ENCODE data around the gene KCNK10.

DNA sequence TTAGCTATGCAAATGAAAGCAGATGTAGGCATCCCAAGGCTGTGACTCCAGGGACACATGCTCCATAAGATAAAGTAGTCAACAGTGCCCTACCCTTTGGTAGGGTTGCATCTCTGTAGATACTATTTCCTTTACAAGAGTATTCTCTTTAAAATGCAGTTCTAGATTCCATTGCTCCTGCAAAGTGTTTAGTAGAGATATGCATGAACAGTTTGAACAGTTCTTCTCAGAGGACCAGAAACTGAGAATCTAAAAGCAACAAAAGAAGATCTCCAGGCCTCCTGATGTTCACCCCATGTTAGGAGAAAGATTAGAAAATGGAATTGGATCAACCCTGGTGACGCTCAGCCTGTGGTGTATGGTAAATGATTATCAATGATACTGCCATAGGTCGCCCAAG lies 121.2 kb downstream of the KCNK10 start:
- TF ChIP-seq EZH2 (IDR thresholded peaks at IDR 0.05; ENCODE audit: insufficient read depth, poor library complexity, severe bottlenecking) (no peak), EZH2phosphoT487 (IDR thresholded peaks at IDR 0.05; ENCODE audit: insufficient read depth, low read depth) (no peak)

All from GM23248 (cell line).